Measurements from ENCODE around the gene TSPAN5. TPM values are rescaled to one million over a fixed set of nuclear protein-coding genes. Genes with fewer than 3 reads are reported as not detected.

The TSPAN5 gene
- polyA plus RNA-seq, 2 donors, result 8.8 to 9.8 TPM

DNA sequence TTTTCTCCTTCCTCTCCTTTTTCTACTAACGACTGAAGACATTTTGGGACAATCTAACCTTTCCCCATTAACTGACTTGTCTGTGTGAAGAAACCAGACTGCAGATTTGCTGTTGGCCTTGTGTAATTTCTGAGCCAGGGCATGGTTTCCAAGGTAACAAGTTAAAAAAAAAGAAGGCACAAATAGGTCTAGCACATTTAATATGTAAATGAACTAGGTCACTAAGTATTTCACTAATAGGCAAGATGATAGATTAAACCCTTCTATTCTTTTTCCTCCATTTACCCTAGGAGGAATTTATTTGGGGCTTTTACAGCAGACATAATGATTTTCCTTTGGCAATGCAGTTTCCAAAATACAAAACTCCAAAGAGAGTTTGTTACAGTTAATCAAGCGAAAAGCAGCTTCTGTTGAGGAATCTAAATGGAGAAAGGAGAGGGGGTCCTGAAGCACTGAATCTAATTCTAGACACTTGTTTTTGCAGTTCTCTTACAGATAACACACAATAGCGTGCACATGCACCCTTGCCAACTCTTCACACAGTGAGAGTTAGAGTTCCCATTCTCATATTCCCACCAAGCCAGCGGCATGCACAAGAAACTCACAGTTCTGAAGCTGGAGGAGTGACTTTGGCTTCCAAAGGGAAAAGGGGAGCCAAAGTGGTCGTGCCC is 72.0 kb downstream of the TSPAN5 start:
- H3K27ac ChIP-seq (ENCODE audit: low read depth in 2 of 2, low read length in 1 of 2), result no peak overlapping the region
- 52 to 68% methylated on average over 5 of the region's 5 CpGs for WGBS, 2 donors

DNA sequence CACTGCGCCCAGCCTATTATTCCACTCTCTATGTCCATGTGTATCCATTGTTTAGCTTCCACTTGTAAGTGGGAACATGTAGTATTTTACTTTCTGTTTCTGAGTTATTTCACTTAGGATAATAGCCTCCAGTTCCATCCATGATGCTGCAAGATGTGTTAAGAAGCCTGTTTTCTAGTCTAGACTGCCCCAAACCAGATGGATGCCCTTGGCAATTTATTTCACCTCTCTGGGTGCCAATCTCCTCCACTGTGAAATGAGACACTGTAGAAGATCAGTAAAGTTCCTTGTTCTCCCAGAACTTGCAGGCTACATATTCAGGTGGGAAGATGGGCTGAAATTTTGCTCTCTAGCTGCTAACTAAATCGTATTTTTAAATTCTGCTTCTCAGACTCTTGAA is 72.8 kb downstream of the TSPAN5 start:
- Histone ChIP-seq H3K27me3 (ENCODE audit: control insufficient read depth in 1 of 2, insufficient read depth in 2 of 2, low read length in 2 of 2) (no peaks in the 10 kb centered on the region), H3K9me3 (ENCODE audit: control insufficient read depth in 2 of 2, insufficient read depth in 1 of 2, low read depth in 1 of 2, low read length in 1 of 2) (no peaks in the 10 kb centered on the region), H3K4me3 (ENCODE audit: low read depth in 1 of 2, low read length in 2 of 2) (no peak overlapping the region), H3K4me1 (ENCODE audit: control insufficient read depth in 2 of 2, insufficient read depth in 2 of 2, low read length in 1 of 2) (peaks cover 4 to 5% of the 10 kb centered on the region in 2 donors), H3K27ac (ENCODE audit: low read depth in 2 of 2, low read length in 1 of 2) (no peak overlapping the region), H3K36me3 (ENCODE audit: control insufficient read depth in 2 of 2, insufficient read depth in 2 of 2, low read length in 1 of 2) (no peaks in the 10 kb centered on the region)
- 78 to 83% methylated on average over 2 of the region's 2 CpGs for WGBS, 2 donors

More for the DNA sequence above, 72.0 kb downstream of the TSPAN5 start:
- Histone ChIP-seq H3K9me3 (ENCODE audit: control insufficient read depth in 2 of 2, insufficient read depth in 1 of 2, low read depth in 1 of 2, low read length in 1 of 2) (no peaks in the 10 kb centered on the region), H3K36me3 (ENCODE audit: control insufficient read depth in 2 of 2, insufficient read depth in 2 of 2, low read length in 1 of 2) (no peaks in the 10 kb centered on the region), H3K4me1 (ENCODE audit: control insufficient read depth in 2 of 2, insufficient read depth in 2 of 2, low read length in 1 of 2) (peaks cover 4 to 5% of the 10 kb centered on the region in 2 donors), H3K27me3 (ENCODE audit: control insufficient read depth in 1 of 2, insufficient read depth in 2 of 2, low read length in 2 of 2) (no peaks in the 10 kb centered on the region), H3K4me3 (ENCODE audit: low read depth in 1 of 2, low read length in 2 of 2) (no peak overlapping the region)

DNA sequence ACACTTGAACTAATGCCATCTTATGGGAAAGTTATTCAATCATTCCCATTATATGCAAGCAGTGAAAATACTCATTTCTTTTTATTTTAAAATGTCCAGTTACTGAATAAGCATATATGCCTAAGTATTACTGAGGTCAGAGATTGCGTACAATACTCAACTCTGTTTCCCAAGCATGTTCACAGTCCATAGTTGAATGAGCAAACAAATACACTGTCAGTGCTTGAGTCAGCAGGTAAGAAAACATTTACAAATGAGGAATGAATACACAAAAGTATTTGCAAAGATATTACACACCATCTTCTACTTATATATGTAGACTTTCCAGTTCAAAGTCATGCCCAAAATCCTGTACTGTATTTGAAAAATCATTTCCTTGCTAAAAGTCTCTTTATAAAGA is 74.1 kb downstream of the TSPAN5 start:
- no peaks in the 10 kb centered on the region for H3K9me3 ChIP-seq (ENCODE audit: control insufficient read depth in 2 of 2, insufficient read depth in 1 of 2, low read depth in 1 of 2, low read length in 1 of 2)
- no peaks in the 10 kb centered on the region for H3K36me3 ChIP-seq (ENCODE audit: control insufficient read depth in 2 of 2, insufficient read depth in 2 of 2, low read length in 1 of 2)
- WGBS, 2 donors, result 86 to 92% methylated on average over 1 of the region's 1 CpG
- no peak overlapping the region for H3K27ac ChIP-seq (ENCODE audit: low read depth in 2 of 2, low read length in 1 of 2)
- H3K4me3 ChIP-seq (ENCODE audit: low read depth in 1 of 2, low read length in 2 of 2), result no peak overlapping the region
- H3K4me1 ChIP-seq (ENCODE audit: control insufficient read depth in 2 of 2, insufficient read depth in 2 of 2, low read length in 1 of 2), result peaks cover 4 to 5% of the 10 kb centered on the region in 2 donors
- H3K27me3 ChIP-seq (ENCODE audit: control insufficient read depth in 1 of 2, insufficient read depth in 2 of 2, low read length in 2 of 2), result no peaks in the 10 kb centered on the region

DNA sequence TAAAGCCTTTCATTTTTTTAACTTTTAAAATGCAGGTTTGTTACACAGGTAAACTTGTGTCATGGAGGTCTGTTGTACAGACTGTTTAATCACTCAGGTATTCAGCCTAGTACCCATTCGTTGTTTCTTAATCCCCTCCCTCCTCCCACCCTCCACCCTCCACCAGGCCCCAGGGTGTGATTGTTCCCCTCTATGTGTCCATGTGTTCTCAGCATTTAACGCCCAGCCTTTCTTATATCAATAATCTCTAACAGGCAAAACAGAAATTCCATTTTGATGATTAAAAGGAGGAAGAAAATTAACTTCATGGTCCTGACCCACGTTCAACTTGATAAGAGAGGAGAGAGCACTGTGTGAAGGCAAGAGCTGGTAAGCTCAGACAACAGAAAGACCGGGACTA is 75.1 kb downstream of the TSPAN5 start:
- WGBS, 2 donors, result 54 to 69% methylated on average over 4 of the region's 4 CpGs
- no peak overlapping the region for H3K27ac ChIP-seq (ENCODE audit: low read depth in 2 of 2, low read length in 1 of 2)
- no peaks in the 10 kb centered on the region for H3K27me3 ChIP-seq (ENCODE audit: control insufficient read depth in 1 of 2, insufficient read depth in 2 of 2, low read length in 2 of 2)

DNA sequence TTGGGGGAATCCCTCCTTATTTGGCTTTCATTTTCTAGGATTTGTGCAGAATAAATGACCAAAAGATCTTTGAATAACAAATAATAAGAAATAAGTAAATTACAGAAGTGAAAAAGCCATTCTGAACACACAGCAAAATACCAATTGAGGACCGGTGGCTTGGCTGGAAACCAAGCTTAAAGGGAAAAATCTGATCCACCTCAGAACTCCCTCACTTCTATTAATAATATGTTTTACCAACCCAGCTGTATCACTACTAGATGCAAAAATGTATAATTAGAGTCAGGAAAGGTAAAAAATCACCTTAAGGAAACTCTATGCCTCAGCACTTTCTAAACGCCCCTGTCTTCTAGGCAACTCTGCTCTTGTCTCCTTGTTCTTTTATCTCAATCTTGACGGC is 77.3 kb downstream of the TSPAN5 start:
- Histone ChIP-seq H3K9me3 (ENCODE audit: control insufficient read depth in 2 of 2, insufficient read depth in 1 of 2, low read depth in 1 of 2, low read length in 1 of 2) (no peaks in the 10 kb centered on the region), H3K4me1 (ENCODE audit: control insufficient read depth in 2 of 2, insufficient read depth in 2 of 2, low read length in 1 of 2) (peaks cover 0 to 5% of the 10 kb centered on the region in 2 donors), H3K36me3 (ENCODE audit: control insufficient read depth in 2 of 2, insufficient read depth in 2 of 2, low read length in 1 of 2) (no peaks in the 10 kb centered on the region), H3K27ac (ENCODE audit: low read depth in 2 of 2, low read length in 1 of 2) (no peak overlapping the region), H3K4me3 (ENCODE audit: low read depth in 1 of 2, low read length in 2 of 2) (no peak overlapping the region), H3K27me3 (ENCODE audit: control insufficient read depth in 1 of 2, insufficient read depth in 2 of 2, low read length in 2 of 2) (no peaks in the 10 kb centered on the region)
- WGBS, 2 donors, result 58 to 60% methylated on average over 3 of the region's 3 CpGs

More for the DNA sequence above, 75.1 kb downstream of the TSPAN5 start:
- no peaks in the 10 kb centered on the region for H3K9me3 ChIP-seq (ENCODE audit: control insufficient read depth in 2 of 2, insufficient read depth in 1 of 2, low read depth in 1 of 2, low read length in 1 of 2)
- no peak overlapping the region for H3K4me3 ChIP-seq (ENCODE audit: low read depth in 1 of 2, low read length in 2 of 2)
- H3K36me3 ChIP-seq (ENCODE audit: control insufficient read depth in 2 of 2, insufficient read depth in 2 of 2, low read length in 1 of 2), result no peaks in the 10 kb centered on the region
- H3K4me1 ChIP-seq (ENCODE audit: control insufficient read depth in 2 of 2, insufficient read depth in 2 of 2, low read length in 1 of 2), result peaks cover 4 to 5% of the 10 kb centered on the region in 2 donors

DNA sequence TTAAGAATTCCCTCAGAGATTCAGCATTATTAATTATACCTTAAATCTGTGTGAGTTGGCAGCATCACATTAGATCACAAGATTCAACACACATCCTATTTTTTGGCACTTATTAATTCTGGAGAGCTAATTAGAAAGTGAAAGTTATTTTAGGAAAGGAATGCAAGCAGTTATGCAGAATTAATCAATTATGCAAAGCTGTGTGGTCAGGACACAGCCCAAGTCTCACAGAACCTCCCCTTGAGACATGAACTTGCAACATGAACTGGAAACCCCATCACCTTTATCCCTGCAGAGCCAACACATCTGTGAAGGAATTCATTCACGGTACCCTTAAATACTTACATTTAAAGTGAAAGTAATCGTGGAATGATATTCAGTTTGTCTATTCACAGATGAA is 80.5 kb downstream of the TSPAN5 start:
- Histone ChIP-seq H3K36me3 (ENCODE audit: control insufficient read depth in 2 of 2, insufficient read depth in 2 of 2, low read length in 1 of 2) (no peaks in the 10 kb centered on the region), H3K9me3 (ENCODE audit: control insufficient read depth in 2 of 2, insufficient read depth in 1 of 2, low read depth in 1 of 2, low read length in 1 of 2) (no peaks in the 10 kb centered on the region), H3K27ac (ENCODE audit: low read depth in 2 of 2, low read length in 1 of 2) (no peak overlapping the region), H3K27me3 (ENCODE audit: control insufficient read depth in 1 of 2, insufficient read depth in 2 of 2, low read length in 2 of 2) (no peaks in the 10 kb centered on the region), H3K4me1 (ENCODE audit: control insufficient read depth in 2 of 2, insufficient read depth in 2 of 2, low read length in 1 of 2) (peaks cover 0 to 2% of the 10 kb centered on the region in 2 donors), H3K4me3 (ENCODE audit: low read depth in 1 of 2, low read length in 2 of 2) (no peak overlapping the region)
- 21 to 26% methylated on average over 2 of the region's 2 CpGs for WGBS, 2 donors

DNA sequence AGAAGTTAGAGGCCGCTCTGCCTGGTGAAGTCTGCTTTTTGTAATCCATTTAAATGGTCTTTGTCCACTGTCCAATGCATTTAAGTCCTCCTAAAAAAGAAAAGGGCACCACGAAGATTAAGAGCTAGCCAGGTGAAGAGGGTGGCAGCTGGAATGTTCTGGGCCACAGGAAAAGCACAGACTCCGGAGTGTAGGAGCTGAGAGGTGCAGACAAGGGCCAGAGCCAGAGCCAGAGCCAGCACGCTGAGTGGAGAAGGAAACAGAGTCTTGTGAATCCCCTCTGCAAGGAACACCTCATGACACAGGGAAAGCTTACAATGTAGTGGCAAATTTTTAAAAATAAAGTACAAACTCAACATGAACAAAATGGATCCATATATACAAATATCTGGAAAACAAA is 83.6 kb downstream of the TSPAN5 start:
- no peaks in the 10 kb centered on the region for H3K36me3 ChIP-seq (ENCODE audit: control insufficient read depth in 2 of 2, insufficient read depth in 2 of 2, low read length in 1 of 2)
- H3K4me1 ChIP-seq (ENCODE audit: control insufficient read depth in 2 of 2, insufficient read depth in 2 of 2, low read length in 1 of 2), result no peaks in the 10 kb centered on the region
- no peak overlapping the region for H3K4me3 ChIP-seq (ENCODE audit: low read depth in 1 of 2, low read length in 2 of 2)
- no peaks in the 10 kb centered on the region for H3K27me3 ChIP-seq (ENCODE audit: control insufficient read depth in 1 of 2, insufficient read depth in 2 of 2, low read length in 2 of 2)
- WGBS, 2 donors, result 91 to 96% methylated on average over 4 of the region's 4 CpGs
- no peak overlapping the region for H3K27ac ChIP-seq (ENCODE audit: low read depth in 2 of 2, low read length in 1 of 2)
- H3K9me3 ChIP-seq (ENCODE audit: control insufficient read depth in 2 of 2, insufficient read depth in 1 of 2, low read depth in 1 of 2, low read length in 1 of 2), result no peaks in the 10 kb centered on the region

DNA sequence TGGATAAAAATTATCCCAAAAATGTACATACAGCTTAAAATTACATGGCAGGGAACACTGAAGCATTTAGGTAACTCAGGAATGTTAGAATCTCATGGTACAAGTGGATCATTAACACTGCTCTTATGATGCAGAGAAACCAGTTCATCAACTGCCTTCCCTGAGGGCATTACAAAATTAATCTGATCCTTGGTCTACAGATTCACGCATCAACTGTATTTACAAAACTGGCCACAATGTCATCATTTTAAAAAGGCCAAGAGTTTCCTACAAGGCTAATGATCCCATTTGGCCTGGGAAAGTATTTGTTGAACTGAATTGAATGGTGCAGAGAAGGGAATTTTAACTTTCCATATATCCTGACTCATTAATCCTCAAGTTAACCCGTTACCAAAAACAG is 84.6 kb downstream of the TSPAN5 start:
- Histone ChIP-seq H3K27ac (ENCODE audit: low read depth in 2 of 2, low read length in 1 of 2) (no peak overlapping the region), H3K36me3 (ENCODE audit: control insufficient read depth in 2 of 2, insufficient read depth in 2 of 2, low read length in 1 of 2) (no peaks in the 10 kb centered on the region), H3K27me3 (ENCODE audit: control insufficient read depth in 1 of 2, insufficient read depth in 2 of 2, low read length in 2 of 2) (no peaks in the 10 kb centered on the region), H3K9me3 (ENCODE audit: control insufficient read depth in 2 of 2, insufficient read depth in 1 of 2, low read depth in 1 of 2, low read length in 1 of 2) (no peaks in the 10 kb centered on the region), H3K4me1 (ENCODE audit: control insufficient read depth in 2 of 2, insufficient read depth in 2 of 2, low read length in 1 of 2) (peaks cover 0 to 1% of the 10 kb centered on the region in 2 donors), H3K4me3 (ENCODE audit: low read depth in 1 of 2, low read length in 2 of 2) (no peak overlapping the region)
- WGBS, 2 donors, result 45 to 63% methylated on average over 2 of the region's 2 CpGs

DNA sequence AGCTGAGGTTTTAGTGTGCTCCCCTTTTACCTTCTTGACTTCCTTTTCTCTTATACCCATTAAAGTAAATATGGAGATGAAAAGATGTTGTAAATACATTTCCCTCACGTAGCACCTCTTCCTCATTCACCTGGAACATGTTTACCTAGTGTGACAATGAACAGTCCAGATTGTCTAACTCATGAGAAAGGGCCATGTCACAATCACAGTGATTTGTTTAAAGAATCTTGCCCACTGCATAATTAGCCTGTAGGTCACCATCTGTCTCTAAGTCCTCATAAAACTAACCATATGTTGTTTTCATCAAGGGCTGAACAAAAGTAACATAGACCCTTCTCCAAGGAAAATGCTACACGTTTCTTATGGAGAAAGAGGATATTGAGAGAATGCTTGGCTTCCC is 85.7 kb downstream of the TSPAN5 start:
- H3K27ac ChIP-seq (ENCODE audit: low read depth in 2 of 2, low read length in 1 of 2), result no peak overlapping the region
- H3K9me3 ChIP-seq (ENCODE audit: control insufficient read depth in 2 of 2, insufficient read depth in 1 of 2, low read depth in 1 of 2, low read length in 1 of 2), result no peaks in the 10 kb centered on the region
- no peak overlapping the region for H3K4me3 ChIP-seq (ENCODE audit: low read depth in 1 of 2, low read length in 2 of 2)
- no peaks in the 10 kb centered on the region for H3K36me3 ChIP-seq (ENCODE audit: control insufficient read depth in 2 of 2, insufficient read depth in 2 of 2, low read length in 1 of 2)
- WGBS, 2 donors, result 62 to 73% methylated on average over 2 of the region's 2 CpGs
- H3K27me3 ChIP-seq (ENCODE audit: control insufficient read depth in 1 of 2, insufficient read depth in 2 of 2, low read length in 2 of 2), result no peaks in the 10 kb centered on the region
- peaks cover 0 to 2% of the 10 kb centered on the region in 2 donors for H3K4me1 ChIP-seq (ENCODE audit: control insufficient read depth in 2 of 2, insufficient read depth in 2 of 2, low read length in 1 of 2)

DNA sequence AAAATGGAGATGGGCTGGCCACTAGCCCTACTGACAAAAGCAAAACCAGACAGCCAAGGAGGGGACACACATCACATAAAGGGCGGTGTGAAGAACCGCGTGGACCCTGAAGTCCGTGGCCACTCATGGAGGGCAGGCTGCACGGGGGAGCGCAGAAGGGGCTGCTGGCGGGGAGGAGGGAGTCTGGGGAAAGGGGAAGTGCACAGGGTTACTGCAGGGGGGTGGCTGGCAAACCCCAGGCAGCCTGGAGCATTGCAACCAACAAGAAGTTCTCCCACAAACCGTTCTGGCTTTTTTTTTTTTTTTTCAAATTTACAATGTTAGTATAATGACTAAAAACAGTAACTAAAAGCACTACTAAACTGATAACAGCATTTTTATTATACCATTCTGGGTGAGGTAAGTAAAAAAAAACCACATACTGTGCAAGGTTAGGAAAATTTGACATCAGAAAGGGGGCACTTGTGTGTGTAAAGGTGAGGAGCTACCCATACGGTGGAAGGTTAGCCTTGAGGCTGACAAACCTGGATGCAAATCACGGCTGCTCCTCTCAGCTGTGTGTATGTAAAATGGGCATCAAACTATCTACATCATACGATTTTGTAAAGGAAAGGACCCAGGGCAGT is 87.1 kb downstream of the TSPAN5 start:
- no peak overlapping the region for H3K4me3 ChIP-seq (ENCODE audit: low read depth in 1 of 2, low read length in 2 of 2)
- no peak overlapping the region for H3K27ac ChIP-seq (ENCODE audit: low read depth in 2 of 2, low read length in 1 of 2)
- H3K36me3 ChIP-seq (ENCODE audit: control insufficient read depth in 2 of 2, insufficient read depth in 2 of 2, low read length in 1 of 2), result no peaks in the 10 kb centered on the region
- WGBS, 2 donors, result 85 to 91% methylated on average over 11 of the region's 11 CpGs
- peaks cover 0 to 2% of the 10 kb centered on the region in 2 donors for H3K4me1 ChIP-seq (ENCODE audit: control insufficient read depth in 2 of 2, insufficient read depth in 2 of 2, low read length in 1 of 2)
- H3K27me3 ChIP-seq (ENCODE audit: control insufficient read depth in 1 of 2, insufficient read depth in 2 of 2, low read length in 2 of 2), result no peaks in the 10 kb centered on the region
- no peaks in the 10 kb centered on the region for H3K9me3 ChIP-seq (ENCODE audit: control insufficient read depth in 2 of 2, insufficient read depth in 1 of 2, low read depth in 1 of 2, low read length in 1 of 2)
